HS-5 (cell line): ENCODE data around the gene GMCL1.
"Not testable (repeated sequence)": the region's sequence is repeated elsewhere in the genome, so short reads cannot be mapped to it uniquely, and the experiment has no call there.

Source experiments
- DNase-seq: peaks from one replicate; pipeline ENCODE4 v3.0.0-alpha.2; 2012; ENCODE audit warnings: low read depth

Gene GMCL1

DNA sequence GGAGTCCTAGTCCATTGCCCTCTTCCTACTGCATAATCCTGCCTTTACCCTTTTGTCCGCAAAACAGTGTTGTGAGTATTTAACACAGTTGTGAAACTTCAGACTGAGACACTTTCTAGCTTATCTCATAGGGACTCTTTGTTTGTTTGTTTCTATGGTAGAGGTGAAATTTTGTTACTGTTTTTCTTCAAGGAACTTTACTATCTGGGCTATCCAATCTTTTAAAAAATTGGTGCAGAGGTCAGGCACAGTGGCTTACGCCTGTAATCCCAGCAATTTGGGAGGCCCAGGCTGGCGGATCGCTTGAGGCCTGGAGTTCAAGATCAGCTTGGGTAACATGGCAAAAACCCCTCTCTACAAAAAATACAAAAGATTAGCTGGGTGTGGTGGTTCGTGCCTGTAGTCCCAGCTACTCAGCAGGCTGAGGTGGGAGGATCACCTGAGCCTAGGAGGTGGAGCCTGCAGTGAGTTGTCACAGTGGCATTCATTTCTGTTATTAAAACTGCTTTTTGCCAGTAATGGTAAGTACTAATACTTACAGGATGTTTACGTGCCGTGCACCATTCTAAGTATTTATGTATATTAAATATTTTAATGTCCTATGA lies 18.8 kb downstream of the GMCL1 start:
- no peak for DNase-seq

DNA sequence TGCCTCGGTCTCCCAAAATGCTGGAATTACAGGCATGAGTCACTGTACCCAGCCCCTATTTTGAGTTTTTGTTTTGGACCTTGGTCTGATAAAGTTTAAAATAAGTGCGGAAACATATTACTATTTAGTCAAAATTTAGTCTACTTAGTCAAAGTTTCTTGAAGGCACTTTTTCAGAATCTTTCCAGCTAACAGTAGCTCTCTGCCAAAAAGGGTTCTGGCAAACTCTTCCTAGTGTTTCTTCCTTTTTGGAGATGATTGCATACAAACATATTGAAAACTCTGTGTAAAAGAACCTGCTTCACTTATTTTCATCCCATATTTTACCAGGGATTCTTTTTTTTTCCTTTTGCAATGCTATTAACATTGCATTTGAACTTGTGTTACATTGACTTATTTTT lies 28.8 kb downstream of the GMCL1 start:
- DNase-seq: no peak

- DNase-seq: no peak
Observed at GRCh38 chr2:69863298-69863697, 33.8 kb downstream of the GMCL1 start.

DNA sequence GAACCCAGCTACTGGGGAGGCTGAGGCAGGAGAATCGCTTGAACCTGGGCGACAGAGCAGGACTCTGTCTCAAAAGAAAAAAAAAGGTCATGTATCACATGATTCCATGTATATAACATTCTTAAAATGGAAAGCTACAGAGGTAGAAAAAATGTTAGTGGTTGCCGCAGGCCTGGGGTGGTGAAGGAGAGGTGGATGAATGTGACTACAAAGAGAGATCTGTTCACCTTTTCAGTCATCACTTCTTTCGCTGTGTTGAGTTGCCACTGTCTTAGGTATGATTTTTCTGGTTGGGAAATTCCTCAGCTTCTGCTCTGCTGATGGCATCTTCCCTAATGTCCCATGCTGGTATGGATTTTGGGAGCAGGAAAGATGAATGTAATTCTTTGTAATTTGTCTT lies 59.0 kb downstream of the GMCL1 start:
- no peak for DNase-seq

DNA sequence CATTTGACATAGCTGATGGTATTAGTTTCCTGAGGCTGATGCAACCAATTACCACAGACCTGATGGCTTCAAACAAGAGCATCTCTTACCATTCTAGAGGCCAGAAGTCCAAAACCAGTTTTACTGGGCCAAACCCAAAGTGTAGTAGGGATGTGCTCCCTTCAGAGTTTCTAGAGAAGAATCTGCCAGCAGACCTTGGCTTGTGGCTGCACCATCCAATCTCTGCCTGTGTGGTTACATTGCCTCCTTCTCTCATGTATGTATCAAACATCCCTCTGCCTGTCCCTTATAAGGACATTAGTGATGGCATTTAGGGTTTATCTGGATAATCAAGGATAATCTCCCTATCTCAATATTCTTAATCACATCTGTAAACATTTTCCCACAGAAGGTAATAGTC lies 59.8 kb downstream of the GMCL1 start:
- no peak for DNase-seq

DNA sequence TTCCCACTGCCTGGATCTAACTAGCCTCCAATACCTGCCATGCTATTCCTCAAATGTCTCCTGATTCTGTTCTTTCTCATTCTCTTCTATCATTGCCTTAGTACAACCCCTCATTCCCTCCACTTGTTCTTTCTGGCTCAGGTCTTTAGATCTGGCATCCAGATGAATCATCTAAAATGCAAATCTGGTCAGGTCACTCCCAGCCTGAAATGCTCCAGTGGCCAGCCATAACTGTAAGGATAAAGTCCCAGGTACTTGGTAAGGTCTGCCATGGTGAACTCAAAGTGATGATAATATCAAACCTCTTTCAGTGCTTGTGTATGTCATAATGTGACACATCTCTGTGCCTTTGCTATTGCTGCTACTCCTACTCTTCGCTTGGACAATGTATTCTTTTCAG lies 61.4 kb downstream of the GMCL1 start:
- DNase-seq: no peak

- not testable (repeated sequence) for DNase-seq
Observed at GRCh38 chr2:69892838-69893424, 63.5 kb downstream of the GMCL1 start.

GRCh38 chr2:69893684-69894551 lies 64.5 kb downstream of the GMCL1 start, which contains the start of gene SNRNP27:
Gene SNRNP27 (plus strand): TSS chr2:69893956. CDS start chr2:69893985, 29 bp downstream.
- peak; percentile 49 for DNase-seq

DNA sequence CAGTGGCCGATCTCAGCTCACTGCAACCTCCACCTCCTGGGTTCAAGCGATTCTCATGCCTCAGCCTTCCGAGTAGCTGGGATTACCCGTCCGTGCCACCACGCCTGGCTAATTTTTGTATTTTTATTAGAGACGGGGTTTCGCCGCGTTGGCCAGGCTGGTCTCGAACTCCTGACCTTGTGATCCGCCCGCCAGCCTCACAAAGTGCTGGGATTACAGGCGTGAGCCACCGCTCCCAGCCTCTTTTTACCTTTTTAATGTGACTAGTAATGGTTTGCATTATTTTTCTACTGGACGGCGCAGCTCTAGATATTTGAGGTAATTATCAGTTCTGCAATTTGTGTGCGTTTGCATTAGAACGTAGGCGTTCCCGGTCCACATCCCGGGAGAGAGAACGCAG lies 65.3 kb downstream of the GMCL1 start:
- DNase-seq: not testable (repeated sequence)

DNA sequence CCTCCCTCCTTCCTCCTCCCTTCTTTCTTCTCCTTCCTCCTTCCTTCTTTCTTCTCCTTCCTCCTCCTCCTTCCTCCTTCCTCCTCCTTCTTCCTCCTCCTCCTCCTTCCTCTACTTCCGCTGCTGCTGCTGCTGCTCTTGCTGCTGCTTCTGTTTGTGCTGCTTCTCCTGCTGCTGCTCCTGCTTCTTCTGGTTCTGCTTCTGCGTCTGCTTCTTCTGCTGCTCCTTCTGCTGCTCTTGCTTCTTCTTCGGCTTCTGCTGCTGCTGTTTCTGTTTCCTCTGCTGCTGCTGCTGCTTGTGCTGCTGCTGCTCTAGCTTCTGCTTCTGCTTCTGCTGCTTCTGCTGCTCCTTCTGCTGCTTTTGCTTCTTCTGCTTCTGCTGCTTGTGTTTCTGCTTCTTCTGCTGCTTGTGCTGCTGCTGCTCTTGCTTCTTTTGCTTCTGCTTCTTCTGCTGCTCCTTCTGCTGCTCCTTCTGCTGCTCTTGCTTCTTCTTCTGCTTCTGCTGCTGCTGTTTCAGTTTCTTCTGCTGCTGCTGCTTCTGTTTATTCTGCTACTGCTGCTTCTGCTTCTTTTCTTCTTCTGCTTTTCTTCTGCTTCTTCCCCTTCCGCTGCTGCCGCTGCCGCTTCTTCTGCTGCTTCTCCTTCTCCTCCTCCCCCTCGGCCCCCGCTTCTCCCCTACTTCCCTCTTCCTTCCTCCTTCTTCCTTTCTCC lies 72.9 kb downstream of the GMCL1 start:
- no peak for DNase-seq

- DNase-seq: no peak
Observed at GRCh38 chr2:69907216-69907615, 77.8 kb downstream of the GMCL1 start.

DNA sequence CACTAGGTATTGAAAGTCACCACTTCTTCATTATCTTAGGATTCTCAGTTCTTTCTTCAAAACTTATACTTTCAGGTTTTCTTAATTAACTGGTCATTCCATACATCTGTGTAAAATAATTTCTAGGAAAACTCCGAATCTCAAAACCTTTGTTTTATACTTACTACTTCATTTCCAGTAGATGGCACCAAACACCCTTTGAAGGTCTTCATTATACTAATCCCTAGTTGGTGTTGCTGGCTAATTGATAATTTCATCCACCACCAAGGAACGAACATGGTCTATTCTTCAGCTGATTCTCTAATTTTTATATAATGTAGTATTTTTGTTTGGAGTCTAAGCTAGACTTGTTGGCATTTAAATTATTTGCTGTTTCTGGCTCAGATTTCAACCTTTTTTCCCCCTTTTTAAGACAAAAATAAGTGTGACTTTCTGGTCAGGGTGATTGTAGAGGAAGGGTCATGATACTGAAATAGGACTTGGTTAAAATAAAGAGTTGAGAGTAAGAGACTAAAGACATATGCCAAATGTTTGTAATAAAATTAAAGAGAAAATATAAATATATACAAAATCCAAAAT lies 82.6 kb downstream of the GMCL1 start:
- no peak for DNase-seq

- DNase-seq: peak; percentile 99
Observed at GRCh38 chr2:69914164-69914949, 84.9 kb downstream of the GMCL1 start.

- DNase-seq: no peak
Observed at GRCh38 chr2:69914950-69915945, 85.8 kb downstream of the GMCL1 start, which contains the start of gene MXD1. Gene MXD1 (plus strand): TSS chr2:69915109. CDS start chr2:69915331, 222 bp downstream.

- DNase-seq: no peak
Observed at GRCh38 chr2:69916106-69916505, 86.6 kb downstream of the GMCL1 start.

- DNase-seq: peak; percentile 67
Observed at GRCh38 chr2:69917852-69918251, 88.4 kb downstream of the GMCL1 start.

DNA sequence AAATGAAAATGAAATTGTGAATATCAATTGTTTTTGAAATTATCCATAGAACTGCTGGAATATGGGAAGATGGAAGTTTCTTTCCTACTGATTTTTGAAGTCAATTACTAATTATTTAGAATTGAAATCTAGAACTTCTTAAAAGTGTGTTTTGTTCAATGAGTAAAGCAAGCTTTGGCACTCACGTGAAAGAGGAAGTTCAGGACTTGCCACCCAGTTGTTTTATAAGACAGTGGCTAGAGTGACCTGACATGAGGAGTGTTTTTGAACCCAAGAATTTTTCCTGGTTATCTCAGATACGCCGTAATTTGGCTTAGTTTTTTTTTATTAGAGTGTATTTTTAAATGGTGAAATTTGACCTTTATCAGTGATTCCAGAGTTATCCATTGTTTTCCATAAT lies 88.9 kb downstream of the GMCL1 start:
- DNase-seq: no peak

DNA sequence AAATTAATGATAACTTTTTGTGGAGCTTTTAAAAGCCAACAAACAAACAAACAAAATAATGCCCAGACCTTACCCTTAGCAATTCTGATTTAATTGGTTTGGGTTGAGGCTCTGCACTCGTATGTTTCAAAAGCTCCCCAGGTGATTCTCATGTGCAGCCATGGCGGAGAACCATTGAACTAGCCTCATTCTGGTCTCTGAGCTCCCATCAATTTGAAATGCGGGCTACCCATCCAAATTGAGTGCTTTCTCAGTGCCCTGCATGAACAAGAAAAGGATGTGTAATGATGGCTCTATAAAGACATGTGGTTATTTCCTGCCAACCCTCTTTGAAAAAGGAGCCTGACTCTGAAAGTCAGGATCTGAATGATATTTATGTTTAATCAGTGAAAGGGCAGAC lies 93.7 kb downstream of the GMCL1 start:
- no peak for DNase-seq

DNA sequence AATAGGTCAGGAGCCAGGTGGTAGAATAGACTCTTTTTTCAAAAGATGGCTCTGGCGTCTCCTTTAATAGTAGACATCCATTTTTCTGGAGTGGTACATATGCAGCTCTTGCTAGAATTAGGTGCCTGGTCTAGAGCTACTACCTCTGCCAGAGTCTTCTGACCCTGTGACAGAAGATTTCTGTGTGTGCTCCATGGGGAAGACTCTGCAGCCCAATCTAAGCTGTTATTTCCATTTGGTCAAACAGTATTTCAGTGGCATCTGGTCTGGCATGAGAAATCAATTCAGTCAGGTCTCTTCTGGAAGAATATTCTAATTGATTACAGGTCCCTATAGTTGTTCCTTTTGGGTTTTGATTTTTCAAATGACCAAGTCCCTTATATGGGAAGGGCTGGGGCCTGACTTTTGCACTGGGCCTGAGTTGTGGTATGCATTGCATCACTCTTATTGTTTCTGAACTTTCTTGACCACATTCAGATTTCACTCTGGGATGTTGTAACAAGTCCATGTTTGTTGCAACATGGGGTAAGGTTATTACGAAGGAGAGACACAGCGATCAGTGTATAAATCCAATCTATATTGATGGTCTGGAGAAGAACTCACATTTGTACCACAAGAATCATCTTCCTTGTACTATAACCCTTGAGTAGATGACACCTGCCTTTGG lies 97.5 kb downstream of the GMCL1 start:
- DNase-seq: no peak
